ENCODE data around the gene ARF6. TPM values are rescaled to one million over a fixed set of nuclear protein-coding genes. Genes with fewer than 3 reads are reported as not detected.
A peak's percentile ranks its signal among the peaks of the same experiment; 100 is the strongest.

Gene ARF6
- total RNA-seq, 1 experiment from 2014 or later: 63.2 TPM

GRCh38 chr14:49926803-49927202, 33.9 kb downstream of the ARF6 start:
- Histone ChIP-seq H3K36me3 (ENCODE audit: control insufficient read depth, insufficient read depth, low read length) (no peaks in the 10 kb centered on the region), H3K4me3 (ENCODE audit: low read depth in 2 of 2, low read length in 2 of 2) (no peak overlapping the region), H3K27ac (ENCODE audit: low read length) (peak overlapping the region; percentile 57; the same call in 1 of the 2 replicates), H3K9me3 (ENCODE audit: control insufficient read depth, insufficient read depth, low read depth, low read length) (no peaks in the 10 kb centered on the region), H3K4me1 (ENCODE audit: control insufficient read depth, insufficient read depth, low read length) (peaks cover 9% of the 10 kb centered on the region), H3K27me3 (ENCODE audit: control insufficient read depth, insufficient read depth, low read length) (no peaks in the 10 kb centered on the region)
- POLR2A ChIA-PET: no interaction called here
- DNase-seq (ENCODE audit: low read depth, low spot score) (no peak), ATAC-seq (no peak)
- intact Hi-C loops (cut with micrococcal nuclease; ENCODE audit: unreplicated experiment): no loop called here
- in situ Hi-C loops (cut with HindIII; ENCODE audit: low pct_unique_long_range_greater_than_20kb, low sequenced_read_pairs): no loop called here
- TF ChIP-seq CTCF (IDR thresholded peaks at IDR 0.05) (no peak), SIN3A (IDR thresholded peaks at IDR 0.05; ENCODE audit: borderline replicate concordance, insufficient read depth, low read depth, low read length) (no peak), REST (IDR thresholded peaks at IDR 0.05; ENCODE audit: insufficient read depth in 1 of 2, low read depth in 2 of 2, low read length in 1 of 2) (no peak), POLR2AphosphoS5 (IDR thresholded peaks at IDR 0.05; ENCODE audit: low read depth, low read length) (no peak), TCF7L2 (IDR thresholded peaks at IDR 0.05; ENCODE audit: low read depth, low read length) (no peak)
- CTCF ChIA-PET: no interaction called here
- BruUV-seq (replicated peaks): no TSS peak

GRCh38 chr14:49928015-49928414, 35.1 kb downstream of the ARF6 start:
- CTCF ChIA-PET: no interaction called here
- in situ Hi-C loops (cut with HindIII; ENCODE audit: low pct_unique_long_range_greater_than_20kb, low sequenced_read_pairs) (no loop called here), intact Hi-C loops (cut with micrococcal nuclease; ENCODE audit: unreplicated experiment) (no loop called here)
- Histone ChIP-seq H3K9me3 (ENCODE audit: control insufficient read depth, insufficient read depth, low read depth, low read length) (no peaks in the 10 kb centered on the region), H3K27me3 (ENCODE audit: control insufficient read depth, insufficient read depth, low read length) (no peaks in the 10 kb centered on the region), H3K27ac (ENCODE audit: low read length) (no peak overlapping the region), H3K36me3 (ENCODE audit: control insufficient read depth, insufficient read depth, low read length) (no peaks in the 10 kb centered on the region), H3K4me3 (ENCODE audit: low read depth in 2 of 2, low read length in 2 of 2) (no peak overlapping the region), H3K4me1 (ENCODE audit: control insufficient read depth, insufficient read depth, low read length) (peaks cover 9% of the 10 kb centered on the region)
- DNase-seq (ENCODE audit: low read depth, low spot score) (no peak), ATAC-seq (no peak)
- BruUV-seq (replicated peaks): no TSS peak
- POLR2A ChIA-PET: no interaction called here
- TF ChIP-seq TCF7L2 (IDR thresholded peaks at IDR 0.05; ENCODE audit: low read depth, low read length): no peak
- TF ChIP-seq POLR2AphosphoS5 (IDR thresholded peaks at IDR 0.05; ENCODE audit: low read depth, low read length): no peak
- TF ChIP-seq SIN3A (IDR thresholded peaks at IDR 0.05; ENCODE audit: borderline replicate concordance, insufficient read depth, low read depth, low read length): no peak

GRCh38 chr14:49930720-49931119, 37.8 kb downstream of the ARF6 start:
- DNase-seq (ENCODE audit: low read depth, low spot score): no peak
- no TSS peak for BruUV-seq (replicated peaks)
- no peak overlapping the region for H3K4me3 ChIP-seq (ENCODE audit: low read depth in 2 of 2, low read length in 2 of 2)
- H3K9me3 ChIP-seq (ENCODE audit: control insufficient read depth, insufficient read depth, low read depth, low read length): no peaks in the 10 kb centered on the region
- no peaks in the 10 kb centered on the region for H3K36me3 ChIP-seq (ENCODE audit: control insufficient read depth, insufficient read depth, low read length)
- ChIA-PET CTCF (no interaction called here), POLR2A (no interaction called here)
- in situ Hi-C loops (cut with HindIII; ENCODE audit: low pct_unique_long_range_greater_than_20kb, low sequenced_read_pairs) (no loop called here), intact Hi-C loops (cut with micrococcal nuclease; ENCODE audit: unreplicated experiment) (no loop called here)
- TF ChIP-seq SIN3A (IDR thresholded peaks at IDR 0.05; ENCODE audit: borderline replicate concordance, insufficient read depth, low read depth, low read length): no peak
- no peak for TF ChIP-seq REST (IDR thresholded peaks at IDR 0.05; ENCODE audit: insufficient read depth in 1 of 2, low read depth in 2 of 2, low read length in 1 of 2)
- TF ChIP-seq POLR2AphosphoS5 (IDR thresholded peaks at IDR 0.05; ENCODE audit: low read depth, low read length): no peak
- TF ChIP-seq TCF7L2 (IDR thresholded peaks at IDR 0.05; ENCODE audit: low read depth, low read length): no peak
- no peak for TF ChIP-seq CTCF (IDR thresholded peaks at IDR 0.05)
- no peak for ATAC-seq
- H3K27me3 ChIP-seq (ENCODE audit: control insufficient read depth, insufficient read depth, low read length): no peaks in the 10 kb centered on the region
- peak overlapping the region; percentile 51; the same call in 1 of the 2 replicates for H3K27ac ChIP-seq (ENCODE audit: low read length)
- H3K4me1 ChIP-seq (ENCODE audit: control insufficient read depth, insufficient read depth, low read length): peaks cover 3% of the 10 kb centered on the region; the same call in 1 of the 2 replicates

Measured in Panc1 (cell line).